PFSK-1 (cell line): Measurements from ENCODE around the gene ASXL2.

Experiments
- FOXP2 ChIP-seq: optimal IDR thresholded peaks from 2 replicates; pipeline ENCODE3; 2011; ENCODE audit warnings: borderline replicate concordance, control low read depth, inconsistent platforms; ENCODE audit not compliant: insufficient read depth; ENCODE audit errors: extremely low read length, extremely low read depth
- POLR2AphosphoS5 ChIP-seq: IDR thresholded peaks from 2 replicates; pipeline ENCODE4 v1.6.1; 2012; ENCODE audit warnings: low read depth, mild to moderate bottlenecking, control low read depth, low read length, moderate library complexity
- SIN3A ChIP-seq: IDR thresholded peaks from 2 replicates; pipeline ENCODE4 v1.6.1; 2012; ENCODE audit warnings: mild to moderate bottlenecking, low read length, moderate library complexity, borderline replicate concordance; ENCODE audit not compliant: insufficient read depth
- TAF1 ChIP-seq: IDR thresholded peaks from 2 replicates; pipeline ENCODE4 v1.6.1; 2012; ENCODE audit warnings: low read length, control low read depth, borderline replicate concordance; ENCODE audit not compliant: insufficient read depth
- TF ChIP-seq, protein P1 (sequence below), 2 experiments: IDR thresholded peaks; 2 replicates each; pipeline versions ENCODE4 v1.6.1 to v1.8.0; 2011 to 2012; ENCODE audit warnings: low read depth in 2 of 2, low read length in 2 of 2, control low read depth in 1 of 2, inconsistent platforms in 1 of 2, mild to moderate bottlenecking in 1 of 2, moderate library complexity in 1 of 2; ENCODE audit not compliant: insufficient read depth in 1 of 2

The ASXL2 gene

DNA sequence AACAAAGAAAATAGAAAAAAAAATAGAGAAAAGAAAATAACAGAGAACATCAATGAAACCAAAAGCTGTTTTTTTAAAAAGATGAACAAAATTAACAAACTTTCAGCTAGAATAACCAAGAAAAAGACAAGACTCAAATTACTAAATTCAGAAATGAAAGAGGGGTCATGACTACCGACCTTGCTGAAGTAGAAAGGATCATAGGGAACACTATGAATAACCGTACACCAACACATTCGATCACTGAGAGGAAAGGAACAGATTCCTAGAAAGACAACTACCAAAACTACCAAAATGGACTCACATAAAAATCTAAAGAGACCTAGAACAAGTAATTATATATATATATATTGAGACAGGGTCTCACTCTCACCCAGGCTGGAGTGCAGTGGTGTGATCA, 167.5 kb downstream of the ASXL2 start:
- TF ChIP-seq POLR2AphosphoS5: no peak
- TF ChIP-seq SIN3A: no peak
- TF ChIP-seq, protein P1, sequence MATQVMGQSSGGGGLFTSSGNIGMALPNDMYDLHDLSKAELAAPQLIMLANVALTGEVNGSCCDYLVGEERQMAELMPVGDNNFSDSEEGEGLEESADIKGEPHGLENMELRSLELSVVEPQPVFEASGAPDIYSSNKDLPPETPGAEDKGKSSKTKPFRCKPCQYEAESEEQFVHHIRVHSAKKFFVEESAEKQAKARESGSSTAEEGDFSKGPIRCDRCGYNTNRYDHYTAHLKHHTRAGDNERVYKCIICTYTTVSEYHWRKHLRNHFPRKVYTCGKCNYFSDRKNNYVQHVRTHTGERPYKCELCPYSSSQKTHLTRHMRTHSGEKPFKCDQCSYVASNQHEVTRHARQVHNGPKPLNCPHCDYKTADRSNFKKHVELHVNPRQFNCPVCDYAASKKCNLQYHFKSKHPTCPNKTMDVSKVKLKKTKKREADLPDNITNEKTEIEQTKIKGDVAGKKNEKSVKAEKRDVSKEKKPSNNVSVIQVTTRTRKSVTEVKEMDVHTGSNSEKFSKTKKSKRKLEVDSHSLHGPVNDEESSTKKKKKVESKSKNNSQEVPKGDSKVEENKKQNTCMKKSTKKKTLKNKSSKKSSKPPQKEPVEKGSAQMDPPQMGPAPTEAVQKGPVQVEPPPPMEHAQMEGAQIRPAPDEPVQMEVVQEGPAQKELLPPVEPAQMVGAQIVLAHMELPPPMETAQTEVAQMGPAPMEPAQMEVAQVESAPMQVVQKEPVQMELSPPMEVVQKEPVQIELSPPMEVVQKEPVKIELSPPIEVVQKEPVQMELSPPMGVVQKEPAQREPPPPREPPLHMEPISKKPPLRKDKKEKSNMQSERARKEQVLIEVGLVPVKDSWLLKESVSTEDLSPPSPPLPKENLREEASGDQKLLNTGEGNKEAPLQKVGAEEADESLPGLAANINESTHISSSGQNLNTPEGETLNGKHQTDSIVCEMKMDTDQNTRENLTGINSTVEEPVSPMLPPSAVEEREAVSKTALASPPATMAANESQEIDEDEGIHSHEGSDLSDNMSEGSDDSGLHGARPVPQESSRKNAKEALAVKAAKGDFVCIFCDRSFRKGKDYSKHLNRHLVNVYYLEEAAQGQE (IDR thresholded peaks at IDR 0.05; ENCODE audit: insufficient read depth in 1 of 2, low read depth in 2 of 2, low read length in 2 of 2): no peak
- no peak for TF ChIP-seq TAF1
- TF ChIP-seq FOXP2: no peak

DNA sequence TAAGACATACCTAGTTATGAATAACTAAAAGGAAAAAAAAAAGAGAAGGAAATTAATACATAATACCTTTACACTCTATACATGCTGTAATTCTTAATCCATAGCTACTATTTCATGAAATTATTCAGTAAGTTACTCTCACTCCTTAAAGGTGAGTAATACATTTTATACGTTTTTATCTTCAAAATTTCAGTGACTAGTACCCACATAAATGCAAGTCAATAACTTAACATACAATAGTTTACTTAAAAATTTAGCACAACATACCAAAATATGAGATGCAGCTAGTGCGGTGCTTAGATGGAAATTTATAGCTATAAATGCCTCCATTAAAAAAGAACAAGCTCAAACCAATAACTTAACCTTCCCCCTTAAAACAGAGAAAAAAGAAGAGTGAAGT, 168.9 kb downstream of the ASXL2 start:
- TF ChIP-seq FOXP2: no peak
- TF ChIP-seq TAF1: no peak
- TF ChIP-seq, protein P1 (IDR thresholded peaks at IDR 0.05; ENCODE audit: insufficient read depth in 1 of 2, low read depth in 2 of 2, low read length in 2 of 2): no peak
- TF ChIP-seq SIN3A: no peak
- no peak for TF ChIP-seq POLR2AphosphoS5

- TF ChIP-seq, protein P1 (IDR thresholded peaks at IDR 0.05; ENCODE audit: insufficient read depth in 1 of 2, low read depth in 2 of 2, low read length in 2 of 2): no peak
- TF ChIP-seq FOXP2 (no peak), SIN3A (no peak), POLR2AphosphoS5 (no peak), TAF1 (no peak)
Measured at GRCh38 chr2:25707927-25708590, 170.2 kb downstream of the ASXL2 start.

- no peak for TF ChIP-seq TAF1
- no peak for TF ChIP-seq SIN3A
Measured at GRCh38 chr2:25701801-25702200, 176.5 kb downstream of the ASXL2 start.

- no peak for TF ChIP-seq FOXP2
- TF ChIP-seq TAF1: no peak
- TF ChIP-seq, protein P1 (IDR thresholded peaks at IDR 0.05; ENCODE audit: insufficient read depth in 1 of 2, low read depth in 2 of 2, low read length in 2 of 2): no peak
- TF ChIP-seq POLR2AphosphoS5: no peak
- no peak for TF ChIP-seq SIN3A
Measured at GRCh38 chr2:25700221-25700660, 178.0 kb downstream of the ASXL2 start.
